DMS114 treated with DMSO at 0.1 percent for 48 hours (cell line): ENCODE results near the gene RBM4B.

Experiments used
- DNase-seq: peaks from one replicate; lab custom pipeline; 2025; ENCODE audit not compliant: unreplicated experiment; lab: John Stamatoyannopoulos, UW

Gene RBM4B

DNA sequence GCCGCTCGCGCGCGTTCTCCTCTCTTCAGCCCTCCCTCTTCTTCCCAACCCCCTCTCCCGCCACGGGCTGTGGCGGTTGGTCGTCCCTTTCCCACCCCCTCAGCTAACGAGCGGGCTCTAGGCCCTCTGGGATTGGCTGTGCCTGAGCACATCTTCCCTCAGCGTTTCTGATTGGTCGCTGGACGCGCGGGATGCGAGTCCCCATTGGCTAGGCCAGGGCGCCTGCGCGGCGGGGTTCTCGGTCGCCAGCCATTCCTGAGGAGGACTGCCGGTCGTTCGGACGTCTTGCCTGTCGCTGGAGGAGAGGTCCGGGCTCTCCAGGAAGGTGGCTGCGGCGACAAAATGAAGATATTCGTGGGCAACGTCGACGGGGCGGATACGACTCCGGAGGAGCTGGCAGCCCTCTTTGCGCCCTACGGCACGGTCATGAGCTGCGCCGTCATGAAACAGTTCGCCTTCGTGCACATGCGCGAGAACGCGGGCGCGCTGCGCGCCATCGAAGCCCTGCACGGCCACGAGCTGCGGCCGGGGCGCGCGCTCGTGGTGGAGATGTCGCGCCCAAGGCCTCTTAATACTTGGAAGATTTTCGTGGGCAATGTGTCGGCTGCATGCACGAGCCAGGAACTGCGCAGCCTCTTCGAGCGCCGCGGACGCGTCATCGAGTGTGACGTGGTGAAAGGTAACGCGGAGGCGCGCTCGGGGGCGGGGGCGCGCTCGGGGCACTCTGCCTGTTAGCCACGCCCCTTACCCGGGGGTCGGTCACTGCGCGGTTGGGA is 61.1 kb downstream of the RBM4B start, which contains the start of gene RBM14:
RBM14 (plus strand) TSS at position 252 of the 776 bp plus-strand sequence; CDS start at position 343, 91 bp downstream.
- DNase-seq, result peak; percentile 98
